Parathyroid adenoma (tissue), 2 donors: ENCODE results near the gene MAP4K5.

ENCODE experiments used
- H2AFZ ChIP-seq: fragments of 300-600 bp; sonication (generic); one replicate; pipeline ENCODE4 v1.7.0; 2017; ENCODE audit warnings: antibody characterized with exemption, mild to moderate bottlenecking
- H3K27ac ChIP-seq: fragments of 300-600 bp; sonication (generic); one replicate; pipeline ENCODE4 v1.7.0; 2017
- H3K27me3 ChIP-seq: fragments of 300-600 bp; sonication (generic); one replicate; pipeline ENCODE4 v1.7.0; 2017; ENCODE audit warnings: low read length; ENCODE audit not compliant: control insufficient read depth, insufficient read depth
- H3K36me3 ChIP-seq: fragments of 300-600 bp; sonication (generic); one replicate; pipeline ENCODE4 v1.7.0; 2017; ENCODE audit warnings: low read length; ENCODE audit not compliant: control insufficient read depth, insufficient read depth
- H3K4me1 ChIP-seq: fragments of 300-600 bp; sonication (generic); one replicate; pipeline ENCODE4 v1.7.0; 2017; ENCODE audit warnings: control low read depth
- H3K4me2 ChIP-seq: fragments of 300-600 bp; sonication (generic); one replicate; pipeline ENCODE4 v1.7.0; 2017; ENCODE audit warnings: low read length
- H3K4me3 ChIP-seq: fragments of 300-600 bp; sonication (generic); one replicate; pipeline ENCODE4 v1.7.0; 2017; ENCODE audit warnings: low read depth, low read length
- H3K79me2 ChIP-seq: fragments of 300-600 bp; sonication (generic); one replicate; pipeline ENCODE4 v1.7.0; 2017; ENCODE audit warnings: control low read depth
- H3K9ac ChIP-seq: fragments of 300-600 bp; sonication (generic); one replicate; pipeline ENCODE4 v1.7.0; 2017; ENCODE audit warnings: mild to moderate bottlenecking
- H3K9me3 ChIP-seq: fragments of 300-600 bp; sonication (generic); one replicate; pipeline ENCODE4 v1.7.0; 2017; ENCODE audit warnings: low read length; ENCODE audit not compliant: control insufficient read depth
- TF ChIP-seq, protein P1 (sequence below): fragments of 300-600 bp; sonication (generic); IDR thresholded peaks from one replicate; pipeline ENCODE4 v1.7.0; 2017; ENCODE audit warnings: antibody characterized with exemption, mild to moderate bottlenecking
- donor health status: primary hyperparathyroidism.

The MAP4K5 gene

DNA sequence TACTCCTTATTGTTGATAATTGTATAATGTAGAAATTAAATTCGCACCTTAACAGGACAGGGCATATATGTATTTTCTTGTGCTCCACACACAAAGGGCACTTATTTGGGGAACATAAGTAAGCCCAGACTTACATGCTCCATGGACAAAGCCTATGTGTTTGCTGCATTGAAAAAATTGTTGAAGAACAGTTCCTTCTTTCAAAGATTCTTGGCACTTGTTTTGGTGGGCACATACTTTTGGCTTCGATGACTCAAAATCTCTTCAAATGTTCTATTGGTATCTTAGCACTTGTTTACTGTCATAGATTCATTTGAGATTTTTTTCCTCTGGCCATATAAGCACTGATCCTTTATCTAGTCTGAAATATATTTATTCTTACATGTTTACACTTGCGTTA lies 1.4 kb upstream of the MAP4K5 start:
- no peak overlapping the region for H3K4me3 ChIP-seq
- no peak overlapping the region for H3K4me2 ChIP-seq
- peaks cover 34% of the 10 kb centered on the region for H3K79me2 ChIP-seq
- no peak overlapping the region for H2AFZ ChIP-seq
- no peaks in the 10 kb centered on the region for H3K9me3 ChIP-seq
- no peaks in the 10 kb centered on the region for H3K27me3 ChIP-seq
- no peak overlapping the region for H3K27ac ChIP-seq
- no peaks in the 10 kb centered on the region for H3K36me3 ChIP-seq
- peaks cover 6% of the 10 kb centered on the region for H3K4me1 ChIP-seq
- H3K9ac ChIP-seq, result no peak overlapping the region
- TF ChIP-seq, protein P1, sequence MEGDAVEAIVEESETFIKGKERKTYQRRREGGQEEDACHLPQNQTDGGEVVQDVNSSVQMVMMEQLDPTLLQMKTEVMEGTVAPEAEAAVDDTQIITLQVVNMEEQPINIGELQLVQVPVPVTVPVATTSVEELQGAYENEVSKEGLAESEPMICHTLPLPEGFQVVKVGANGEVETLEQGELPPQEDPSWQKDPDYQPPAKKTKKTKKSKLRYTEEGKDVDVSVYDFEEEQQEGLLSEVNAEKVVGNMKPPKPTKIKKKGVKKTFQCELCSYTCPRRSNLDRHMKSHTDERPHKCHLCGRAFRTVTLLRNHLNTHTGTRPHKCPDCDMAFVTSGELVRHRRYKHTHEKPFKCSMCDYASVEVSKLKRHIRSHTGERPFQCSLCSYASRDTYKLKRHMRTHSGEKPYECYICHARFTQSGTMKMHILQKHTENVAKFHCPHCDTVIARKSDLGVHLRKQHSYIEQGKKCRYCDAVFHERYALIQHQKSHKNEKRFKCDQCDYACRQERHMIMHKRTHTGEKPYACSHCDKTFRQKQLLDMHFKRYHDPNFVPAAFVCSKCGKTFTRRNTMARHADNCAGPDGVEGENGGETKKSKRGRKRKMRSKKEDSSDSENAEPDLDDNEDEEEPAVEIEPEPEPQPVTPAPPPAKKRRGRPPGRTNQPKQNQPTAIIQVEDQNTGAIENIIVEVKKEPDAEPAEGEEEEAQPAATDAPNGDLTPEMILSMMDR, result no peak

DNA sequence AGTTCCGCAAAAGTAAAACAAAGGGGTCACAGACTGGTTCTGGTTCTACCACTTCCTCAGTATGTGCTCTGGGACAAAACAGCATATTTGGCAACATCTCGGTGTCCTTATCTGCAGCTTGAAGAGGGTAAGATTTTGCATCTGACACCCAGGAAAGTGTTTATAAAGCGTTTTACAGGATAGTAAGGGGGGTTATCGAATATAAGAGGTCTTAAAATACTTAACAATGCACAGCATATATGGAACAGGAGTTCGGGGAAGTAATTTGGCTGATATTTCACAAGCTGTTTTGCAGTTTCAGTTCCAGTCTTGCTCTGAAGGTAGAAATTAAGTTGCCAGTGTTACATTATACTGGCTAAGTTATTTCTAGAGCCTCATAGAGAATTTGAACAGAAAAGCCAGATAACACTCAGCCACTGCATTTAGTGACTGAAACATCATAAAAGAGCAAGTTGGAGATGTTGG lies 904 bp upstream of the MAP4K5 start:
- no peak overlapping the region for H3K9ac ChIP-seq
- TF ChIP-seq, protein P1, result no peak
- peaks cover 6% of the 10 kb centered on the region for H3K4me1 ChIP-seq
- no peaks in the 10 kb centered on the region for H3K9me3 ChIP-seq
- H3K4me3 ChIP-seq, result peak overlapping the region; percentile 53
- H3K79me2 ChIP-seq, result peaks cover 39% of the 10 kb centered on the region
- H3K36me3 ChIP-seq, result no peaks in the 10 kb centered on the region
- peak overlapping the region; percentile 80 for H3K27ac ChIP-seq
- peak overlapping the region; percentile 83 for H3K4me2 ChIP-seq
- H3K27me3 ChIP-seq, result no peaks in the 10 kb centered on the region
- peak overlapping the region; percentile 100 for H2AFZ ChIP-seq

DNA sequence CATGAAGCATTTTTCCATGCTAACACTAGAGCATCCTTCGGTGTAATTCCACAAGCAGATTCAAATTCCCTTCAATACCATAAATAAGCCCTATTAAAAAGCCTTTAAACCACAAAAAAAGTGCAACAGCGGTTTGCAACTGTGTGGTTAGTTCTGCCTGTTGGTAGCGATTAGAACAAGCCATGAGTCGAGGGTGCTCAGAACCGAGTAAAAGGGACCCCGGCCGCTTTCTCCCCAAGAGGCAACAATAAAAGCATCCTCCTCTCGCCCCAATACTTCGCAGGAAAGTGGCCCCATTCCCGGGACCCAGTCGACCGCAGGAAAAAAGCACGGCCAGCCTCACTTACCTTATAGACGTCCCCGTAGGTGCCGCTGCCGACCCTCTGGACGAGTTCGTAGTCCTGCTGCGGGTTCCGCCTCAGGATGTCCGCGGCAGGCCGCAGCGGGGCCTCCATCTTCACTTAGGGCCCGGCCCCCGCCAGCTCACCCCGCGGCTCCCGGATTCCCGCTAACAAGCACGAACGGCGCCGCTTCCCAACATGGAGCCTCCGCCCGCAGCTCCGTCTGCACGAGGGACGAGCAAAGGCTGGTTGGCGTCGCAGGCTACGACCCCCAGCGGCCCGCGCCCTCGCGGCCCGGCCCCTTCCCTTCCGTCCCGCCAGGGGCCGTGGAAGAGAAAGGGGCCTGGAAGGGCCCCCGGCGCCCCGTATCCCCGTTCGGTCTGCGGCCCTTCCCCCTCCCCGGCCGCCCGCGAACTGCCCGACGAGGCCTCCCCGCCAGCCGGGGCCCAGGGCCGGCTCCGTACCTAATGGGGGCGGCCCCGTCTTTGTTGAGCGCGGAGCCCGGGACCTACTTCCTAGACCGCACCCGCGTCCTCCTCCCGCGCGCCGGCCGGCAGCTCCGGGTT lies 521 bp downstream of the MAP4K5 start:
- TF ChIP-seq, protein P1, result no peak
- no peaks in the 10 kb centered on the region for H3K36me3 ChIP-seq
- H3K4me1 ChIP-seq, result peaks cover 6% of the 10 kb centered on the region
- peak overlapping the region; percentile 93 for H3K9ac ChIP-seq
- H3K9me3 ChIP-seq, result no peaks in the 10 kb centered on the region
- H3K4me3 ChIP-seq, result peak overlapping the region; percentile 81
- H3K79me2 ChIP-seq, result peaks cover 48% of the 10 kb centered on the region
- H3K27ac ChIP-seq, result peak overlapping the region; percentile 83
- H3K27me3 ChIP-seq, result no peaks in the 10 kb centered on the region
- H3K4me2 ChIP-seq, result peak overlapping the region; percentile 83
- H2AFZ ChIP-seq, result peak overlapping the region; percentile 100

DNA sequence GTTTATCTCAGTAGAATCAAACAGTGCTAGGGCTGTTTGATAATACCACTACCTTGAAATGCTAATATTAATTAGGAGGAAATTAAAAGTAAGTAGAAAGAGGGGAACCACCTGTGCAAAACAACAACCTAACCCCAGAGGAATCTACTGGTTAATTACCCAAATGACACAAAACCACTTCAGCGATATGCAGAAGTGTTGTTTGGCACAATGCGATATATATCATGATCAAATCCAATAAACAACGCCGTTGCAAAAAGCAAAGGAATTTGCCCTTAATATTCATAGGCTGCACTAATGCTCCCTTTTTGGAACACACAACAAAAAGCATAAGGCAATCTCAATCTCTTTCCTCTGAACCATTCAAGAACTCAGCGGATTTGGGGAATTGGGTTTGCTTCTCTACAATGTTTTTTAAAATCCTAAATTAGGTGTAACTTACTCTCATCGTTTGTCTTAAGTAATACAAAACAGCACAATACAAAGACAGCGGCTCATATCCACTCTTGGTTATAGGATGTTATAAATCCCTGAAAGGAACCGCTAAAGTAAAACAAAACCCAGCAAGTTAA lies 1.5 kb downstream of the MAP4K5 start:
- peaks cover 57% of the 10 kb centered on the region for H3K79me2 ChIP-seq
- H3K4me2 ChIP-seq, result peak overlapping the region; percentile 83
- no peak overlapping the region for H2AFZ ChIP-seq
- TF ChIP-seq, protein P1, result no peak
- no peak overlapping the region for H3K9ac ChIP-seq
- no peaks in the 10 kb centered on the region for H3K9me3 ChIP-seq
- peak overlapping the region; percentile 81 for H3K4me3 ChIP-seq
- H3K4me1 ChIP-seq, result peaks cover 6% of the 10 kb centered on the region
- no peaks in the 10 kb centered on the region for H3K36me3 ChIP-seq
- no peaks in the 10 kb centered on the region for H3K27me3 ChIP-seq
- no peak overlapping the region for H3K27ac ChIP-seq
